H7 (cell line): ENCODE measurements around the gene SGIP1. TPM values are rescaled to one million over a fixed set of nuclear protein-coding genes. Genes with fewer than 3 reads are reported as not detected.

ENCODE experiments used
- DNase-seq: peaks from one replicate; pipeline ENCODE4 v3.0.0; 2012
- H3K27me3 ChIP-seq: 2 replicates; pipeline ENCODE4 v1.6.0; 2011; ENCODE audit warnings: mild to moderate bottlenecking, low read length; ENCODE audit not compliant: control insufficient read depth, insufficient read depth
- H3K36me3 ChIP-seq: replicated peaks from 2 replicates; pipeline ENCODE4 v1.5.1; 2011; ENCODE audit warnings: low read length; ENCODE audit not compliant: control insufficient read depth, insufficient read depth
- H3K4me3 ChIP-seq: 2 replicates; pipeline ENCODE4 v1.5.1; 2011; ENCODE audit warnings: low read depth, mild to moderate bottlenecking, control low read depth, low read length, moderate library complexity; ENCODE audit not compliant: insufficient read depth
- total RNA-seq: library from RNA; depleted of rRNA; stranded (reverse); fragments of >200 nt; shearing (Covaris generic); gene quantifications from 2 replicates; pipeline ENCODE4 v1.2.3, GENCODE V29; 2014

Gene SGIP1
- total RNA-seq, 1 experiment from 2014 or later, result 0.14 TPM

DNA sequence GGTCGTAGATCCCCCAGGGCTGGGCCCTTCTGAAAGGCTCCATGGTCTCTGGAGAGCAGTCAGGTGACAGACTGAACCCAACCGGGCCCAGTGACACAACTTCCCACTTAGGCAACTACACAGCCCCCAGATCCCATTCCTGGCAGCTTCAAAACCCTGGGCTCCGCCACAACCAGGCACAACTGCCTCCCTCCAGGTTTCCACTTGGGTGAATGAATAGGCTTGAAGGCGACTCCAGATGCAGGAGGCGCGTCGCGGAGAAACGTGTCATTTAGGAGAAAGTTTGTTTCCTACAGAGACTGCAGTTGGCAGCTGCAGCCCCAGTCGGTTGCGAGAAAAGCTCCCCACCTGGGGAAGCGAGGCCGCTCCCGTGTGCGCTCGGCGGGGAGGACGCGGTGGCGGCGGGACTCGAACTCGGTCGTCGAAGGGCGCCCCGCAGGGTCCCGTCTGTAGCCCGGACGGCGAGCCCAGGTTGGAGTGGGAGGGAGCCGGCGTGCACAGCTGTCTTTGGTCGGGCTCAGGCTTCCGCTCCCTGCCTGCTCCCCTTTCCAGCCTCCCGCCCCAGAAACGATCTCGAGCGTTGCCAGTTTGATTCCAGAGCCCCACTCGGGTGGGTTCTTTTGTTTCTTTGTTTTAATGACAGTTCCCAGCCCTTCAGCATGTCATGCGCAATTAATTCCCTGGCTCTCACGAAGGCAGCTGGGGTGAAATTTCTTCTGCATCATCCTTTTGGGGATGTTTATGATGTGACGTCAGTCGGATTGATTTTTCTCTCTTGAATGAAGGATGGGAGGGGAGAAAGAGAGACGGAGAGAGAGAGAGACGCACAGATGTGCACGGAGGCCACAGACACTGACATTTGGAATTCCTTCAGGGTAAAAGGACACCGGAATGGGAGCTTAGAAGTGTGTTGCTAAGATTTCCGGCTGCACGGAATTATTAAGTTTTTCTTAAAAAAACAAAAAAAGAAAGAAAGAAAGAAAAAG lies 862 bp upstream of the SGIP1 start:
- Histone ChIP-seq H3K27me3 (peaks cover 14% of the 10 kb centered on the region; the same call in 1 of the 2 replicates), H3K4me3 (peak overlapping the region; percentile 54), H3K36me3 (no peaks in the 10 kb centered on the region)
- peak; percentile 56 for DNase-seq

DNA sequence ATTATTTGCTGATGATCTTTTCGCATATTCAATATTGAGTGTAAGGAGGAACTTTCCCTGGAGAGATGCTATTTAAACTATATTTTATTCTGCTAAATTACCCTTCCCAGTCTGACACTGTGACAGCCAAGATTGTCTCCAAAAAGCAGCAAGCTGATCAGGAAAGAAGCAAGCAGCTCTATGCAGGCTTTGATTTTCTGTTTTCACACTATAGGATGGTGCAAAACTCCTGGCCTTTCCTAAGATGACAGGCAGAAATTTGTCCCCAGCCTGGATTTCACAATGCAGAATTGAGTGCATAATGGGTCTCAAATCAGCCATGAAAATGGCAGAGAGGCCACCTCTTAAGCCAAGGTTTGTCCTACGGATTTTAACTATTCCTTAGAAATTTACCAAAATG lies 1.1 kb downstream of the SGIP1 start:
- Histone ChIP-seq H3K27me3 (peaks cover 14% of the 10 kb centered on the region; the same call in 1 of the 2 replicates), H3K36me3 (no peaks in the 10 kb centered on the region), H3K4me3 (no peak overlapping the region)
- DNase-seq, result no peak

DNA sequence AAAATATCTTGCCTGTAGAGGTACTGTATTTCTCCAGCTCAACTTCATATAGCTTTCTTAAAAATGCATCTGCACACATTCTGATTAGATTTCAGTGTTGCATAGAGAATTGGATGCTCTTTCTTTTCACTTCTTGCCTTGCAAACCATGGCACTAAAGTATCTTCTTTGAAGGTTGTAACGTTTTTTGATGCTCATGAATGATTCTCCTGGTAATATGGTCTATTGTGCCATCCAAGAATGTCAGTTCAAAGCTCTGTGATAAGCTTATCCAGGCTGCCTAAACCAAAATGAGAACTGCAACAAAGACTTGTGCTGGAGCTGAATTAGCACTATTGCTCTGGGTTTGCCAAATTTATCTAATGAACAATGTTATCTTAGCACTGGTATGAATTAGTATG lies 1.9 kb downstream of the SGIP1 start:
- no peak overlapping the region for H3K4me3 ChIP-seq
- no peaks in the 10 kb centered on the region for H3K36me3 ChIP-seq
- DNase-seq, result no peak
- H3K27me3 ChIP-seq, result peaks cover 14% of the 10 kb centered on the region; the same call in 1 of the 2 replicates

DNA sequence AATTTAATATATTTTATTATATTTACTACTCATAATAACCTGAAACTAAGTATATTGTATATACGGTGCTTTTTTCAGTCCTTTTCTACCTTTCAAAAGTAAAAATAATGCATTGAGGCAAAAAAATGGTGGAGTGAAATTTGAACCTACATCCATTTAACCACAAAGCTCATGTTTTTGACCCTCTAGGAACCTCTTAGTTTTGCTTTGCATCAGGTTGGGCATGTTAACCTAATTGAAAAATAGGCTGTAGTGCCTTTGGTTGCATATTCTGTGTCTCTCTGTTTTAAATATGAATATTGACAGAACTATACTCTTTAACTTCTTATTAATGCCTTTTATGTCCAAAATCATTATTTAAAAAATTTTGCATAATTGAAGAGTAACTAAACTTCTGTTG lies 3.8 kb downstream of the SGIP1 start:
- Histone ChIP-seq H3K27me3 (peaks cover 8% of the 10 kb centered on the region; the same call in 1 of the 2 replicates), H3K4me3 (no peak overlapping the region), H3K36me3 (no peaks in the 10 kb centered on the region)
- no peak for DNase-seq

DNA sequence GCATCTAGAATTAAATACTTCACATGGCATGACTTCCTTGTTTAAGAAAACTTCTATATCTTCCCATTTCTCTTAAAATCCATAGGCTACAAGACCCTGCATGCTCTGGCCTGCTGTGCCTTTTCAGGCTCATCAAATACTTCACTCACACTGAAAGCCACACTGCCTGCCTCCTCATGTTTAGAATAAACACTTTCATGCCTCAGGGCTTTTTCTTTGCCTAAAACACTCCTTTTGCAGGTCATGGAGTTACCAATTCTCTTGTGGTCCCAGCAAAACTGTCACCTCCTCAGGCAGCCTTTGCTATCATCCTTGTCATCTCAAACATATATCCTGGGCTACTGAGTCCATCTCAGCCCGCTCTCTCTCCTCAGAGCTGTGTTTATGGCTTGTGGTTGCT lies 5.5 kb downstream of the SGIP1 start:
- DNase-seq, result no peak
- Histone ChIP-seq H3K36me3 (no peaks in the 10 kb centered on the region), H3K4me3 (no peak overlapping the region), H3K27me3 (no peaks in the 10 kb centered on the region; the same call in 1 of the 2 replicates)

DNA sequence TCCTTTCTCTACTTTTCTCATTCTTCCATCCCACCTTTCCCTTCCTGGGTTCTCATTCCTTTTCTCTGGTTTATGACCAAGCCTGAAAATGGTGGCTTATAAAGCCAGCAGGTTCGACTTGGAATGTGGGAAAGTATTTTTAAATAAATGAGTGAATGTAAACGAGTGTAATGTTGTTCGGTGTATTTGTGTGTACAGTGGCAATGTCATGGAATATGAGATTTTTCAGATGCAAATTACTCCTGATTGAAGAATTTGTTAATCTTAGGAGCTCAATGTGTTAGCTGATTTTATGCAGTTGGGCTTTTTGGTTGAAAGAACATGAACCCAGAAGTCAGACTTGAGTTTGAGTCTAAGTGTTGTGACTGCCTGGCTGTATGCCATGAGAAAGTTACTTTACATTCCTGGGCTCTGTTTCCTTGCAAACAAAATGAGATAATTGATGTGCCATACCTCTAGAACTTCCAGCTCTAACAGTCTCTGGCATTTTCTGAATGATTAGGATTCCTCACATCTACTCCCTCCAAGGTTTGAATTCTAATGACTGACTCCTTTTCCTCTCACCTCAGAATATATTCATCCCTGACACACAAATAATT lies 6.6 kb downstream of the SGIP1 start:
- Histone ChIP-seq H3K27me3 (no peaks in the 10 kb centered on the region), H3K36me3 (no peaks in the 10 kb centered on the region)
- DNase-seq, result no peak

DNA sequence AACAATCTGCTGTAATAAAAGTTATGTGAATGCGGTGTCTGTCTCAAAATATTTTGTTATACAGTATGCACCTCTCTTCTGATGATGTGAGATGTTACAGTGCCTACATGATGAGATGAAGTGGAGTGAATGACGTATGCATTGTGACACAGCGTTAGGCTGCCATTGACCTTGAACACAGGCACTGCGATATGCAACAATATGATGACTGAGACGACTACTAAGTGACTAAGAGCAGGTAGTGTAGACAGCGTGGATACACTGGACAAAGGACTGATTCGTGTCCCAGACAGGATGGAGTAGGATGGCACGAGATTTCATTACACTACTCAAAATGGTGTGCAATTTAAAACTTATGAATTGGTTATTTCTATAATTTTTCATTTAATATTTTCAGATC lies 8.4 kb downstream of the SGIP1 start:
- H3K36me3 ChIP-seq, result no peaks in the 10 kb centered on the region
- no peak for DNase-seq
- no peaks in the 10 kb centered on the region for H3K27me3 ChIP-seq
- no peak overlapping the region for H3K4me3 ChIP-seq

More for the DNA sequence above, 6.6 kb downstream of the SGIP1 start:
- no peak overlapping the region for H3K4me3 ChIP-seq

DNA sequence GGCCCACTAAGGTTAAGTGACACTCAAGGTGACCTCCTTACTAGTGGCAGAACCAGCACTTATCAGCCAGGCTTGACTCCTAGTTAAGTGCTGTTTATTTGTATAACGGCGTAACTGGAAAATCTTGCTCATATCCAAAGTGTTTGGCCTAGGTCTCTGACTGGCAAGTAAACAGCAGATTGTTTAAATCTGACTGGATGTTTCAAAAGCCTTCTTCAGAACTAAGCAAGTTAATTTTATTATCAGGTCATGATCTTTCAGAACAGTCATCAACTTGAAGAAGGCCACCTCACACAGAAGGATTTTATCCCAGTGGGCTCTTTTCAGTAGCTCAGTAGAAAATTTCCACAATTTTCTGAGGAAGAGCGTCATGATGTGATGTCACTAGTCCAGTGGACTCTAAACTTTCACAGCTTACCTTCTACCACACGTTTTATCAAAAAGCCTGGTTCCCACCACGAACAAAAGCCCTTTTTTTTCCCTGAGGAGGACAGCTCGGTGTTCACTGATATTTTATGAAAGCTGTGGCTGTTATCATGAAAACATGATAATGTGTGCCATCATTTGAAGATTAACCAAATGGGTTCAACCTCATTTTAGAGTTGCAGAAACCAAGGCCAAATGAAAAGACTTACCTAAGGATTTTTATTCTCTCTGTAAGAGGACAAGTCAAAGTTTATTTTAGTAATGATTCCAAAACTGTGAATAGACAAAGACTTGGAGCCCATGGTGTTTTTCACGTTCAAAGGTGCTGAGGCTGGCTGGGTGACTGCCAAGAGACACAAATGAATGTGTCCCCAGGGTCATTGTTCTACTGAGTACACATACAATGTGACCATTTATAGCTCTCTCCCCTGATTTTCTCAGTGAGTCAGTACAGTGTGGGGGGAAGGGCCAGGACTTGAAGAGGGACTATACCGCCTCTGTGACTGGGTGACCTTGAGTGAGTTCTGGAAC lies 9.1 kb downstream of the SGIP1 start:
- DNase-seq, result no peak
- H3K4me3 ChIP-seq, result no peak overlapping the region
- H3K36me3 ChIP-seq, result no peaks in the 10 kb centered on the region
- H3K27me3 ChIP-seq, result no peaks in the 10 kb centered on the region

DNA sequence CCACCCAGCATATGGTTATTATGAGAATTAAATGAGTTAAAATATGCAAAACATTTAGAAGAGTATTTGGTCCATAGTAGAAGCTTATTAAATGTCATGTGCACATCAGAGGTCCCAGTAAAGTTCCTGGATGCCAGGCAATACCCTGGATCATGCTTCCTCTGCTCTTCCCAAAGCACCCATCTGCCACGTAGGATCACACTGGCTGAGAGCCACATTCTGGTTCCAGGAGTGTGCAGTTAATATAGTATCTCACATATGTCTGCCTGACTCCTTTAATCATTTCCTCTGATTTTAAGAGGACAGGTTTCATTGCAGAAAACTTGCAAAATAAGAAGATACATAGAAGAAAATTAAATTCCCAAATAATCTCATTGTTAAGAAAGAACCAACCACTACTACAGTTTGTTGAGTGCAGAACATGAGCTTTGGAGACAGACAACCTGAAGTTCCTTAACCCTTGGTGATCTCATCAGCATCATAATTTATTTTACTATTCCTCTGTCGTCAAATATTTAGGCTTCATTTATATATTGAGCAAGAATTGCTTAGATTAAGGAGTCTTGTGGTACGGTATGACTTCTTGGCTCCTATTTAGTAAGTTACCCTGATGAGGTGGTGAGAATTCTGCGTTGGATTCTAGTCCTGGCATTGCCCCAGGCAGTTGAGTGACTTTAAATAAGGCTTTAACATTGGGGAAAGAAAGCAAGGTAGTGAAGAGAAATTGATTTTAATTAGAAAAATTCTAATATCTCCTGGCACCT lies 12.3 kb downstream of the SGIP1 start:
- no peak for DNase-seq
- Histone ChIP-seq H3K4me3 (no peak overlapping the region), H3K27me3 (no peaks in the 10 kb centered on the region), H3K36me3 (no peaks in the 10 kb centered on the region)

DNA sequence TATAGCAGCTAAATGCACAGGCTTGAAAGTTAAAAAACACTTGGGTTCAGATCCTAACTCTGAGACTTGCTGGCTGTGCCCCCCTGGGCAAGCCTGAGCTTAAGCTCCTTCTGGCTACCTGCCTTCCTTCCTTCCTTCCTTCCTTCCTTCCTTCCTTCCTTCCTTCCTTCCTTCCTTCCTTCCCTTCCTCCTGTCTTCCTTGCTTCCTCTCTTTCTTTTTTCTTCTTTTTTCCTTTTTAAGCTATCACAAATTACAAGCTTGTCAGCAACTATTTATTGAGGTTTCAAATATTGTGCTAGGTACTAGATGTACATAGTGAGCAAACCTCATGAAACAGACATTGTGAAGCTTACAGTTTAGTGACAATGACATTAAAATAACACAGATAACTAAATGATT lies 15.1 kb downstream of the SGIP1 start:
- no peak for DNase-seq
- H3K4me3 ChIP-seq, result no peak overlapping the region

DNA sequence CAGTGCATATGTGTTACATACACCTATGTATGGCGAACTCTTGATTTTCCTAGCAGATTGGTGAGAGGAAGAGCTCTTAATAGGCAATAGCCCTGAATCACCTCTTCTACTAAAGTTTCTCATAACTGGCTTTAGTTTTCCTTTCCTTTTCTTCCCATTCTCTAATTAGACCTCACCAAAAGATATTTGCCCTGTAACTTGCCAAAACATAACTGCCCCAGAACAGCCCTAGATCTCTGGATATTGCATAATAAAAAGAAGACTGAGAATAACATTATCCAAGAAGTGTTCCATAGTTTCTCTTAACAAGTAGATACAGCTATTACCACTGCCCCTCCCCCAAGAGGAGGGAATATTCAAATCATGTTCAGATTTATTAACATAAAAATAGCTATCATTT lies 16.3 kb downstream of the SGIP1 start:
- no peaks in the 10 kb centered on the region for H3K27me3 ChIP-seq
- no peak for DNase-seq
- no peaks in the 10 kb centered on the region for H3K36me3 ChIP-seq
- no peak overlapping the region for H3K4me3 ChIP-seq

More for the DNA sequence above, 15.1 kb downstream of the SGIP1 start:
- no peaks in the 10 kb centered on the region for H3K27me3 ChIP-seq
- H3K36me3 ChIP-seq, result no peaks in the 10 kb centered on the region

DNA sequence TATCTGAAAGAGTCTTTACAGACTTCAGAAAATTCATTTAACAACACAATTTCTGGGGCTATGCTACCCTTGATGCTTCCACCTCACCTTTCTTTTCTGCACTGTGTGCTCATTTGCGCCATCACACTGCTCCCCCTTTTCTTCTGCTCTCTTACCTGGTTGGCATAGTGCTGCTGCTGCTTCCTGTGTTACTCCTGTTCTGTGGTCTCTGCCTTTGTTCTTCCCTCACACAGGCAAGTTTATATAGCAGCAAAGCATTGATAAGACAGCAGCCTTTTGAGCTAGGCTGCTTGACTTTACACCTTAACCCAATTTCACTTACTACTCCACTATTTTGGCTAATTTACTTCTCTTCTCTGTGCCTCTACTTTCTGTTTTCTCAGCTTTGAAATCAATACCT lies 18.3 kb downstream of the SGIP1 start:
- DNase-seq, result no peak

DNA sequence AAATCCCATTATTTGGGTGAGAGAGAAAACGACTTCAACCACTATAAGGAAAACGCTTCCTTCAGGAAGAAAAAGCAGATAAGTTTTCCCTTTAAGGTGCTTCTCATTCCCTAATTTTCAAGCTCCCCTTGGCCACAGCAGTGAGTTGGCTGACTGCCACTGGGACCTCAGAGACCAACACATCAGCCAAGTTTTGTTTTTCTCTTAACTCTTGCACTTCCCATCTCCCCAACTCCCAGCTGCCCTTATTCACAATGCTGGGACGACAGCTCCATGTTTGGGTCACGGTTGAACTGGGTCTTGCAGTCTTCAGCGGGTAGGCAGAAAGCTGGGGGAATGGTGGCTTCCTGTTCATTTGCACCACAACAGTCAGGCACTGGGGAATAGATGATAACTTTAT lies 18.9 kb downstream of the SGIP1 start:
- H3K36me3 ChIP-seq, result no peaks in the 10 kb centered on the region
- DNase-seq, result no peak
- no peaks in the 10 kb centered on the region for H3K27me3 ChIP-seq
- no peak overlapping the region for H3K4me3 ChIP-seq

More for the DNA sequence above, 18.3 kb downstream of the SGIP1 start:
- Histone ChIP-seq H3K27me3 (no peaks in the 10 kb centered on the region), H3K36me3 (no peaks in the 10 kb centered on the region), H3K4me3 (no peak overlapping the region)

DNA sequence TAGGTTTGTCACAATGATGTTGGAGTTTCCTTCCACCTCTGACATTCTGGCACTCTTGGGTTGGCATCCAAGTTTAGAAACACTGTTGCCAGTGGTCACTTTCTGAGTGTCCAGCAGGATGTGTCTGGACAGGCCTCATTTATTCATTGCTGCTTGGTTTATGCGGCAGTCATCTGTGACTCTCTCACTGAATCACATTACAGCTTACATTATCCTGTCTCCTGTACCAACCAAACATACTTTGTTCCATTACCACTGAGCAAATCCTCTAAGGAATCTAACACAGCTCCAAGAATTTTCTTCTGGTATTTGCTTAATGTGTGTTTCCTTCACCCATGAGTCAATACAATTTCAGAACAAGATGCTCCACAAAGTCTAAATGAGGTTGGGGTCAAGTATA lies 19.9 kb downstream of the SGIP1 start:
- no peaks in the 10 kb centered on the region for H3K27me3 ChIP-seq
- no peak overlapping the region for H3K4me3 ChIP-seq
- DNase-seq, result no peak
- no peaks in the 10 kb centered on the region for H3K36me3 ChIP-seq
